NCI-H446 treated with DMSO at 0.1 percent for 48 hours (cell line): ENCODE measurements around the gene CPHXL.

ENCODE experiments used
- DNase-seq: peaks from one replicate; lab custom pipeline; 2025; lab: John Stamatoyannopoulos, UW

The CPHXL gene

GRCh38 chr16:75726390-75726789 is at the start of gene CPHXL:
TSS of gene CPHXL (minus strand) at chr16:75726490. CDS start at chr16:75726442, 48 bp downstream.
- no peak for DNase-seq

- DNase-seq = no peak
Measured at GRCh38 chr16:75774197-75774596, 47.9 kb upstream of the CPHXL start.

DNA sequence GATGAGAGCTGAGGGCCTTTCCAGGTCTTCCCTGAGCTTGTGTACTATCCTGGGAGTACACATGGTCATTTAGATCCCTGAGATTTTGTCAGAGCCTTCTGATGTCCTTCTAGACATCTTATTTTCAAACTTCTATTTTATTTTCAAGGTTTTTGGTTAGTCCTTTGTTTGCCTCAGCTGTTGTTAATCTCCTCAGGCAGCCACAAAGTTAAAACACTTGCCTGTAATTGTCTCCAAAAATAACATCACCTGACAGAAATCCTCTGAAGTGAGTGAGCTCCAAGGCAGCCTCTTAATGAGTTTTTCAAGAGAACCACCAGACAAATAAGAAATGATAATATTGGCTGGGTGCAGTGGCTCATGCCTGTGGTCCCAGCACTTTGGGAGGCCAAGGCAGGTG is 43.8 kb upstream of the CPHXL start:
- no peak for DNase-seq

- DNase-seq = peak; percentile 18
Measured at GRCh38 chr16:75764154-75764768, 38.0 kb upstream of the CPHXL start.

GRCh38 chr16:75763204-75763603 is 36.9 kb upstream of the CPHXL start:
- DNase-seq = no peak

GRCh38 chr16:75762746-75763145 is 36.5 kb upstream of the CPHXL start:
- no peak for DNase-seq

DNA sequence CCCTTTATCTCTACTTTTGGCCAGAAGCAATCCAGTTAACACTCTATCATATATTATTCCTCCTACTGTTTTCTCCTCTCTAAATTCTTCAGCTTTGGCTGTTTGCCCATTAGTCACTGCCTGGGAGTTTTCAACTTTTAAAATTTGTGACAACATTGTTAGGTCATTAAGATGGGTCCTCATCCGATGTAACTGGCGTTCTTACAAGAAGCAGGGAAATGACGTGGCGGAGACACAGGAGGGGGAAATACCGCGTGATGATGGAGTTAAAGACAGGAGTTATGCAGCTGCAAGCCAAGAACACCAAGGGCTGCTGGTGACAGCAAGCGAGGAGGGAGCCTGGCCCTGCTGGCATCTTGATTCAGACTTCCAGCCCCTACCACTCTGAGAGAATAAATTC is 34.8 kb upstream of the CPHXL start:
- DNase-seq = no peak

GRCh38 chr16:75760018-75760519 is 33.8 kb upstream of the CPHXL start:
- DNase-seq = no peak

- no peak for DNase-seq
Measured at GRCh38 chr16:75758215-75758614, 31.9 kb upstream of the CPHXL start.

DNA sequence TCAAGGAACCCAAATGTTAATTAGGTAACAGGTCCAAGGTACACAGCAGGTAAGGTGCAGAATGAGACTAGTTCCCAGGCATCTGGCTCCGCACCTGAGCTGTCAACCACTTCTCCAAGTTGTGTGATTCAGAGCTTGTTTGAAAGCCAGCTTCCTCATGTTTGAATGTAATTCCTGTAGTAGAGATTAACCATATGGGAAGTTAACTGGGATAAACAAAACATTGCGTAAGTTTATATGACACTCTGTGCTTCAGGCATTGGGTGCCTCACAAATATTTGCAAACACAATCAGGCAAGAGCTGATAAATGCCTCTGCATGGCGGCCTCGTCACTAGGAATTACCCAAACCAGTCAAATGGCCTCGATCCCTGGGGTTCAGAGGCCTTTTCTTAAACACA is 27.9 kb upstream of the CPHXL start:
- no peak for DNase-seq

DNA sequence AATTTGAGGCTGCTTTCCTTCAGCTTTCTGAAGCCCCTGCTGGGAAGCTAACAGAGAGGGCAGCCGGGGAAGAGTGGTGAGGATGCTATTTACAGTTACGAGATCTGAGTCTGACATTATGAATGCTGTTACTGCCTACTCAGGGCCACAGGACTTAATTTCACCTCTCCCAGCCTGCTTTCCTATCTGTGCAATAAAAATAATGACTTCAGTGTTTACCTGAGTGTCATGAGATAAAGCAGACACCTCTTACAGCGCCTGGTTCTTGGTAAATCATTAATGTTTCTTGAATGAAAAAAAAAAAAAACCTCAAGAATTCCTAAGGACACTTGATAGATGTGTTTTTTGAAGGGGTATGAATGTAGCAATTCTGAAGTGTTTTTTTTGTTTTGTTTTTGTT is 24.2 kb upstream of the CPHXL start:
- DNase-seq = no peak

- DNase-seq = no peak
Measured at GRCh38 chr16:75746359-75746758, 20.1 kb upstream of the CPHXL start.

DNA sequence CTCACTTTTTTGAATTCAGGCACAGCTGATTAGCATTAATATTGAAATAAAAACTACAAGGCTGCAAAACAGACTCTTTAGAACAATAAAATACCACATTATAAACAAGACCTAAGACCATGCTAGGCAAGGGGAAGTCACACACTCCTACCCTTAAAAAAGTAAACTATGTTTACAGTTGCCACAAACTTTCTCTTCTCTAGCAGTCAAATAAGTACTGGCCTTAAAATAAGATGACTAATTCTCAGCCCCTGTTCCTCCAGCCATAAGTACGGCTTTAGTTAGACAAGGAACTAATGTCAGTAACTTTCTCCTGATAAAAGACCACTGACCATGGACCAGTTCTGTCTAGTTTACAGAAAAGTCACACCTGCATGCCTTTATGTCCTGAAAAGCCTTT is 19.5 kb upstream of the CPHXL start:
- DNase-seq = no peak

DNA sequence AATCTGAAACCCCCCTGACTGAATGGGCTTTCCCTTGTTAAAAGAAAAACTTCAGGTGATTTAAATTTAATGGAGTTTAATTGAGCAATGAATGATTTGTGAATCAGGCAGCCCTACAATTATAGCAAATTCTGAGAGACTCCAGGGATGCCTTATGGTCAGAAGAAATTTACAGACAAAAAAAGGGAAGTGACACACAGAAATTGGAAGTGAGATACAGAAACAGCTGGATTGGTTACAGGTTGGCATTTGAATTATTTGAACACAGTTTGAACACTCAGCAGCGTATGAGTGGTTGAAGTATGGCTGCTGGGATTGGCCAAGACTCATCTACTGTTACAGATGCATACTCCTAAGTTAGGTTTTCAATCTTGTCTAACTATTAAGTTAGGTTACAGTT is 19.0 kb upstream of the CPHXL start:
- DNase-seq = no peak

DNA sequence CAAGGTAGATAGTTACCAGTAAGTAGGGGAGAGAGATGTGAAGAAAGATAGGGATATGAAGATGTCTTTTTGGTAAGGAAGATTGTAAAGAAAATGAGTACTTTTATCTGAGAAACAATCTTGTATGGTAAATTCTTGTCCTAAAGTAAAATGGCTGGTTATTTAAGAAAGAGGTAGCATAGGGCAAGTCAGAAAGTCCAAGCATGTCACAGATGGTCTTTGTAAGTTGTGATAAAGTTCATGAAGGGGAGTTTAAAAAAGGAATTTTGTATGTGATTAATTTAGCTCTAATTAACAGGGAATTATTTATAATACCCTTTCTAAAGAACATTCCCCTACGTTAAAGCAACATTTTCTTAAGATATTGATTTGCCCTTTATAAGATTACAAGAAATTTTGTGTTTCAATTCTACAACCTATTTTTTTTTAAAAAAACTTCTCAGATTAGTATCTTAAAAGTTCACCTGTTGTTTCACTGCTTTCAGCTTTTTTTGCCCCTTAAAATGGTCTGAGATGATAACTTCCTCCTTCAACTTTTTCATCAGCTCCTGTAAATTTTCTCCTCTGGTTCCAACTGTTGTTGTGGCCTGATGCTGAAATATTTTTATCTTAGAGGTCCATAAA is 16.2 kb upstream of the CPHXL start:
- DNase-seq = no peak

- DNase-seq = no peak
Measured at GRCh38 chr16:75733305-75734211, 7.3 kb upstream of the CPHXL start.

DNA sequence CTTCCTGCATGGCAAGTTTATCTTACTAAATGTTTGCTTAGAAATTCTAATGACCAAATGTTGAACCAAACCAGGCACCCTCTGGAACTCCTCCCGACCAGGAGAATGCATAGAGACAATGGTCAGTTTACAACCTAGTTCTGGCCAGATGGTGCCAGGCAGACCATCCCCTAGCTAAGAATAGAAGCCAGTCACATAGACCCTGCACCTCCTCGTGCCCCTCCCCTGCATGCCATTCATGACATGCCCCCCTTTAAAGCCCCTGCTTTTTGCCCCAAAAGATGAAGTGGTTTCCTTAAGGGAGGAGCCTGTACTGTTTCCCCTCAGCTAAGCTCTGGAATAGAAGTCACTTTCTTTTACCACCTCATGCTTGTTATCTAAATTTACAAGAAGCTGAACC is 6.6 kb upstream of the CPHXL start:
- DNase-seq = no peak

DNA sequence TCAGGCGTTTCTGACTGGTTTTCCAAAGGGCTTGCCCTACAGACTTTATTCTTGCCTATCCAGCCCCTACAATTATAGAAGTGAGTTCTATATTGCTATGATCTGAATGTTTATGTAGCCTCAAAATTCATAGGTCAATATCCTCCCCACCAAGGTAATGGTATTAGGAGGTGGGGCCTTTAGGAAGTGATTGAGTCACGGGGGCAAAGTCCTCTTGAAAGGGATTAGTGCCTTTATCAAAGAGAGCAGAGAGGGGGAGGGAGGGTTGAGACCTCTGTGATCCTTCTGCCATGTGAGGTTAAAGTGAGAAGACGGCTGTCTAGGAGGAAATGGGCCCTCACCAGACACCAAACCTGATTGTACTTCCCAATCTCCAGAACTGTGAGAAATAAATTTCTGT is 931 bp upstream of the CPHXL start:
- no peak for DNase-seq

- DNase-seq = no peak
Measured at GRCh38 chr16:75718452-75718851, 7.8 kb downstream of the CPHXL start.

GRCh38 chr16:75714661-75715060 is 11.6 kb downstream of the CPHXL start:
- no peak for DNase-seq

GRCh38 chr16:75710344-75710743 is 15.9 kb downstream of the CPHXL start:
- no peak for DNase-seq

GRCh38 chr16:75703306-75703705 is 23.0 kb downstream of the CPHXL start:
- DNase-seq = no peak

DNA sequence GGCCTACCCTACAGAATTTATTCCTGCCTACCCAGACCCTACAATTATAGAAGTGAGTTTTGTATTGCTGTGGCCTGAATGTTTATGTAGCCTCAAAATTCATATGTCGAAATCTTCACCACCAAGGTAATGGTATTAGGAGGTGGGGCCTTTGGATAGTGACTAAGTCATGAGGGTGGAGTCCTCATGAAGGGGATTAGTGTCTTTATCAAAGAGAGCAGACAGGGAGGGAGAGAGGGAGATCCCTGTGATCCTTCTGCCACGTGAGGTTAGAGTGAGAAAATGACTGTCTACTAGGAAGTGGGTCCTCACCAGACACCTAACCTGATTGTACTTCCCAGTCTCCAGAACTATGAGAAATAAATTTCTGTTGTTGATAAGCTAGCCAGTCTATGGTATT is 24.0 kb downstream of the CPHXL start:
- DNase-seq = no peak
